Lower lobe of right lung (tissue), 2 donors: ENCODE data around the gene SMIM24. TPM values are rescaled to one million over a fixed set of nuclear protein-coding genes. Genes with fewer than 3 reads are reported as not detected.
A peak's percentile ranks its signal among the peaks of the same experiment; 100 is the strongest.

ENCODE experiments used
- ATAC-seq, 2 donors: fragments of 200-7000 bp; cut with Tn5 transposase; one replicate each; pipeline ENCODE4 v1.9.1; 2020 to 2022; ENCODE audit warnings: mild to moderate bottlenecking in 2 of 2, moderate library complexity in 2 of 2
- DNase-seq: peaks from one replicate; pipeline ENCODE4 v3.0.0-alpha.2; 2020
- H3K27ac ChIP-seq: fragments of 200-600 bp; one replicate; pipeline ENCODE4 v1.8.0; 2022
- H3K27me3 ChIP-seq: fragments of 200-600 bp; one replicate; pipeline ENCODE4 v1.8.0; 2022; ENCODE audit warnings: low read depth
- H3K36me3 ChIP-seq: fragments of 200-600 bp; one replicate; pipeline ENCODE4 v1.8.0; 2022; ENCODE audit warnings: mild to moderate bottlenecking
- H3K4me1 ChIP-seq: fragments of 200-600 bp; one replicate; pipeline ENCODE4 v1.8.0; 2022
- H3K4me3 ChIP-seq: fragments of 200-600 bp; one replicate; pipeline ENCODE4 v1.8.0; 2022; ENCODE audit warnings: mild to moderate bottlenecking
- H3K9me3 ChIP-seq: fragments of 200-600 bp; one replicate; pipeline ENCODE4 v1.8.0; 2022
- CTCF ChIP-seq: fragments of 200-600 bp; IDR thresholded peaks from one replicate; pipeline ENCODE4 v1.8.0; 2022; ENCODE audit warnings: antibody characterized with exemption, mild to moderate bottlenecking
- intact Hi-C: fragments of 100-400 bp; cut with DNase I; formaldehyde crosslinking; loops from one replicate; pipeline ENCODE4 v1.11.0; 2022
- total RNA-seq: library from RNA; stranded (reverse); fragmentation: NEBNext Ultra II Directional; extraction: Animal tissue kit (Norgen Biotek cat#: 25700); gene quantifications from one replicate; pipeline ENCODE4 v1.2.1, GENCODE V29; 2021
- donor health status: DM: no; HTN: yes; CAD: no; lungs with severe emphysema.

Gene SMIM24
- total RNA-seq, 1 donor from 2014 or later, result not detected

- ATAC-seq (no peak), DNase-seq (no peak)
- intact Hi-C loops, result no loop called here
- TF ChIP-seq CTCF, result no peak
- no peaks in the 10 kb centered on the region for H3K9me3 ChIP-seq
- peaks cover 59% of the 10 kb centered on the region for H3K36me3 ChIP-seq
- H3K27me3 ChIP-seq, result no peaks in the 10 kb centered on the region
- no peak overlapping the region for H3K4me3 ChIP-seq
- no peaks in the 10 kb centered on the region for H3K4me1 ChIP-seq
- H3K27ac ChIP-seq, result no peak overlapping the region
Observed at GRCh38 chr19:3492919-3493318, 12.6 kb upstream of the SMIM24 start.

DNA sequence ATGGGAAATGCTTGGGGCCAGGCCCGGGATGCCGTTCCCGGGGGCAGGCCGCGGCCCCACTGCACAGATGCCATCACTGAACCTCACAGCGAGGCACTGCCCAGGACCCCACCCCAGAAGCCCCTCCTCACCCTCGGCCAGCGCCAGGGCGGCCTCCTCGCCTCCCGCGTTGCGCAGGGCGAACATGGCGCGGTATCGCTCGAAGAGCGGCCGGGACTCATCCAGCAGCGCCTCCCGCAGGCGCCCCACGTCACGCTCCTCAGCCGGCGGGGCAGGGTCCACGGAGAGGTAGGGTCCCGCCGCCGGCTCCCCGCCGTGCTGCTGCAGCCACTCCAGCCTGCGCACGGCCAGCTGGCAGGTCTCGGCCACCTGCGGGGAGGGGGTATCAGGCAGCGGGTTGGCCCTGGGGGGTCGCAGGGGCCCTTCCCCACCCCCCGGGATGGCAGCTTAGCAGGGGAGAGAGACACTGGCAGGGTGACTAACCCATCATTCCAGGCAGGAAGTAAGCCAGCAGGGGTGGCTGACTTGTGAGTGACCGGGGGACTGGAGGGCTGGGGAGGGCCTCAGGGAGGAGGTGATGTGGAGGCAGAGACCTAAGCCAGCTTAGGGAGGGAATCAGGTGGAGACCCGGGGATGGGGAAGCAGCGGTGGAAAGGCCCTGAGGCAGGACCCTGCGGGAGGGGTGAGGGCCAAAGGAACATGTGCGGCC lies 12.0 kb upstream of the SMIM24 start:
- intact Hi-C loops, result no loop called here
- no peak for TF ChIP-seq CTCF
- DNase-seq (no peak), ATAC-seq (no peak)
- Histone ChIP-seq H3K4me3 (no peak overlapping the region), H3K9me3 (no peaks in the 10 kb centered on the region), H3K27me3 (no peaks in the 10 kb centered on the region), H3K27ac (no peak overlapping the region), H3K36me3 (peaks cover 59% of the 10 kb centered on the region), H3K4me1 (no peaks in the 10 kb centered on the region)

DNA sequence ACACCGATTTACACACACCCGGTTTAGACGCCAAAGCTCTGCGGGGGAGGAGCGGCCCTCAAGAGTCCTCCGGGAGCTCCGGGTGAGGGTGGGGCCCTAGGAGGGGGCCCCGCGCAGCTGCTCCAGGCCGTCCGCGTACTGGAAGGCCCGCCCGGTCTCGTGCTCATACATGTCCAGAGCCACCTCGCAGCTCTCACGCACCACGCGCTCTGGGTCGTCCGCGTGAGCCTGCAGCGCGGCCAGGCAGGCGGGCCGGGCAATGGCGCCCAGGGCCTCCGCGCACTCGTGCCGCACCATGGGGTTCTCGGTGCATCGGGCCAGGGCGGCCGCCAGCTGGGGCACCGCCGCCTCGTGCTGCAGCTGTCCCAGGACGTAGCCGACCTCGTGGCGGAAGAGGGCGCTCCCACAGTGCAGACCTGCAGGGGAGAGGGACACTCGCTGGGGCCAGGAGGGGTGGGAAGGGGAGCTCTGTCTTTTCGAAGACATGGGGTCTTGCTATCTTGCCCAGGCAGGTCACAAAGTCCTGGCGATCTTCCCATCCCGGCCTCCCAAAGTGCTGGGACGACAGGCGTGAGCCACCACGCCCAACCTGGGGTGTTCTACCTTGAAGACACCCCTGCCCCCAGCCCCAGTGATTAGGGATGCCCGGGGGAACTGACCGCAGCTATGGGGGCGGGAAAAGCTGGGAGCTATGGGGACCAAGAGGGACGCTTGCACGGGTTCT lies 11.2 kb upstream of the SMIM24 start:
- ATAC-seq (peak in 1 of 2 donors; percentile 14), DNase-seq (no peak)
- Histone ChIP-seq H3K27ac (no peak overlapping the region), H3K36me3 (peaks cover 57% of the 10 kb centered on the region), H3K27me3 (no peaks in the 10 kb centered on the region), H3K4me1 (no peaks in the 10 kb centered on the region), H3K9me3 (no peaks in the 10 kb centered on the region), H3K4me3 (no peak overlapping the region)
- TF ChIP-seq CTCF, result no peak
- intact Hi-C loops, result no loop called here

DNA sequence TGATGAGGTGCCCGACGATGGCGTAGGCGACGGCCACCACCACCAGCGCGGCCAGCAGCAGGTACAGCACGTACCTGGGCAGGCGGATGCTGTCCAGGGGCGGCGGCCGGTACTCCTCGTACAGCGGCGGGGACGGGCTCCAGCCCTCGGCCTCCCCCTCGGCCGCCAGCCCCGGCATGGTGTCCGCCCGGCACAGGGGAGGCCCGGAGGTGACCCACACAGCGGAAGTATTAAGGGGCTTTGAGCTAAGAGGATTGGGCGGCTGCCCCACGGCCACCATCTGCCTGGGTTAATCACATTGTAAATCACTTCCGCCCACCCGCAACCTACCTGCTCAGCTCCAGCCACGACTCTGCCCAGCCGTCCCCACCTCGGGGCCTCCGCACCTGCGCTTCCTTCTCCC lies 2.9 kb upstream of the SMIM24 start, which contains the start of gene SMIM44:
TSS of gene SMIM44 (minus strand) at position 216 of the 403 bp plus-strand sequence. CDS start at position 178, 38 bp downstream.
- Histone ChIP-seq H3K4me1 (no peaks in the 10 kb centered on the region), H3K4me3 (no peak within 1 kb of the TSS), H3K27ac (no peak within 1 kb of the TSS), H3K9me3 (no peaks in the 10 kb centered on the region), H3K27me3 (peaks cover 44% of the 10 kb centered on the region), H3K36me3 (no peaks in the 10 kb centered on the region)
- ATAC-seq (no peak), DNase-seq (no peak)
- intact Hi-C loops, result no loop called here
- TF ChIP-seq CTCF, result no peak

DNA sequence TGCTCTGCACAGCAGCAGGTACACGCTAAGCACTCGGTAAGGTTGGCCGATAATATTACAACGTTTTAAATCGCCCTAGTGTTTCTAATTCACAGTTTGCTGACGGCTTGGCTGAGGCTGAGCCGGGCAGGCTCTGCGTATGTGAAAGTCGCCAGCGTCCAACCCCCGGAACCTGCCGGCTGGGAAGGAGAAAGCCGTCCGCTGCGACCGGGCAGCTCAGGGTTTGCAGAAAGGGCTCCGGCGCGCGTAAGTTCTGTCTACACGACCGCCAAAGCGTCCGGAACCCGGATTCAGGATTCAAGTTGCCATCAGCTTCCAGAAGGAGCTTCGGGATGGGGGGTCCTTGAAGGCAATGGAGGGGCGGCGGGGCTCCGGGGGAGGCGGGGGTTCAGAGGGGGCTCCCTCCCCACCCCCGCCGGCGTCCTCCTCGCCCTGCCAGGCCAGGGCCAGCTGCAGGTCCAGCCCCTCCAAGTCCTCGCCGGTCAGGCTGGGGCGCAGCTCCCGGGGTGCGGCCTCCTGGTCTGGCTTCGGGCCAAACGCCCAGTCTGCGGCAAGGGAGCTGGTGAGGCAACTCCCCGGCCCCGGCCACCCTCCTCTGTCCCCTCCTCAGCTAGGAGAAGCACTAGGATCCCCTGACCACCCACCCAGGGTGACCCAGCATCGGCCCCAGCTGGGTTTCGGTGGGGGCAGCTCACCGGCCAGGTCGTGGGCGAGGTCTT lies 2.3 kb upstream of the SMIM24 start:
- Histone ChIP-seq H3K36me3 (no peaks in the 10 kb centered on the region), H3K27me3 (peaks cover 44% of the 10 kb centered on the region), H3K27ac (no peak overlapping the region), H3K4me3 (no peak overlapping the region), H3K9me3 (no peaks in the 10 kb centered on the region), H3K4me1 (no peaks in the 10 kb centered on the region)
- no peak for DNase-seq
- intact Hi-C loops, result no loop called here
- ATAC-seq, result no peak
- TF ChIP-seq CTCF, result no peak
